ENCODE data around the gene ATP2C2. TPM values are rescaled to one million over a fixed set of nuclear protein-coding genes. Genes with fewer than 3 reads are reported as not detected.

ATP2C2 gene
- total RNA-seq, 1 experiment from 2014 or later, result 4.0 TPM

GRCh38 chr16:84482001-84482891, 113.9 kb downstream of the ATP2C2 start:
- no peak overlapping the region for H2AFZ ChIP-seq (ENCODE audit: low read length)
- TF ChIP-seq CTCF (conservative IDR thresholded peaks at IDR 0.05), result no peak
- no peak overlapping the region for H2BK120ac ChIP-seq (ENCODE audit: low read depth, low read length, poor library complexity, severe bottlenecking)
- no peaks in the 10 kb centered on the region for H3K4me1 Mint-ChIP-seq
- H4K20me1 ChIP-seq (ENCODE audit: control insufficient read depth, insufficient read depth, insufficient read length), result peaks cover 3% of the 10 kb centered on the region
- no peak overlapping the region for H3K56ac ChIP-seq (ENCODE audit: insufficient read length, low read depth, low read length)
- H3K4me1 ChIP-seq (ENCODE audit: insufficient read depth, low read length), result no peaks in the 10 kb centered on the region
- H3K4me2 ChIP-seq (ENCODE audit: insufficient read depth, insufficient read length, low read length), result no peak overlapping the region
- H3K27ac ChIP-seq (ENCODE audit: insufficient read length, low read depth, low read length), result no peak overlapping the region
- no peaks in the 10 kb centered on the region for H3K27me3 ChIP-seq (ENCODE audit: insufficient read depth, low read length)
- no peak overlapping the region for H3K18ac ChIP-seq (ENCODE audit: insufficient read length, low read depth, low read length)
- H4K91ac ChIP-seq (ENCODE audit: insufficient read length, low read depth, low read length), result no peak overlapping the region
- H2BK12ac ChIP-seq (ENCODE audit: insufficient read length, low read depth, low read length), result no peak overlapping the region
- H2BK5ac ChIP-seq (ENCODE audit: insufficient read length, low read length), result no peak overlapping the region
- no peak for DNase-seq
- H3K23ac ChIP-seq (ENCODE audit: insufficient read length, low read depth, low read length), result no peak overlapping the region
- peaks cover 2 to 14% (median 13%) of the 10 kb centered on the region in 3 experiments; a peak in 6 of 7 replicates for H3K36me3 Mint-ChIP-seq (ENCODE audit: insufficient read depth in 1 of 3, low read depth in 3 of 3)
- no peak overlapping the region for H3K9ac ChIP-seq (ENCODE audit: extremely low read depth, insufficient read length, low read length)
- H3T11ph ChIP-seq (ENCODE audit: low read length), result no peak overlapping the region
- no peaks in the 10 kb centered on the region for H3K79me1 ChIP-seq (ENCODE audit: insufficient read depth, low read depth, low read length, poor library complexity, severe bottlenecking)
- H2AK5ac ChIP-seq (ENCODE audit: insufficient read length, low read length), result no peak overlapping the region
- no peaks in the 10 kb centered on the region for H3K79me2 ChIP-seq (ENCODE audit: insufficient read depth, low read length)
- H4K5ac ChIP-seq (ENCODE audit: insufficient read length, low read depth, low read length), result no peak overlapping the region
- H3K27ac Mint-ChIP-seq, result no peak overlapping the region; a peak in 1 of 7 replicates
- no peak overlapping the region for H3K14ac ChIP-seq (ENCODE audit: insufficient read depth, low read length)
- H2BK20ac ChIP-seq (ENCODE audit: low read depth, low read length, poor library complexity, severe bottlenecking), result no peak overlapping the region
- no peaks in the 10 kb centered on the region for H3K23me2 ChIP-seq (ENCODE audit: insufficient read length, low read depth, low read length, poor library complexity, severe bottlenecking)
- H3K4ac ChIP-seq (ENCODE audit: low read depth, low read length), result no peak overlapping the region
- H3K9me3 Mint-ChIP-seq, result no peaks in the 10 kb centered on the region
- H2BK15ac ChIP-seq (ENCODE audit: low read depth, low read length), result no peak overlapping the region
- no peaks in the 10 kb centered on the region for H3K9me3 ChIP-seq (ENCODE audit: control insufficient read depth, low read depth, low read length)
- no peak overlapping the region for H3K4me3 Mint-ChIP-seq
- no CpG with 5 or more reads among the region's 33 CpGs for WGBS (ENCODE audit: extremely low coverage, insufficient read length, low lambda C conversion rate)
- H4K8ac ChIP-seq (replicated peaks; ENCODE audit: insufficient read length, low read depth, low read length), result no peak overlapping the region
- H3K27me3 Mint-ChIP-seq (ENCODE audit: low read depth), result no peaks in the 10 kb centered on the region

All from H9 (cell line).